Ramos (cell line): ENCODE results near the gene SRP9.

Experiments used
- in situ Hi-C: fragments of 300-500 bp; cut with MboI; formaldehyde crosslinking; loops from one replicate; pipeline ENCODE4 v1.14.3; 2022; ENCODE audit warnings: low sequenced_read_pairs; ENCODE audit not compliant: unreplicated experiment

Gene SRP9

GRCh38 chr1:225777583-225778336 is at the start of gene SRP9:
Gene SRP9 (plus strand): TSS chr1:225777826. CDS start chr1:225777941, 115 bp downstream.
- in situ Hi-C loops, result loop anchor here (10.0 kb wide), 1 partner anchor 197 kb away; no protein-coding TSS in a partner anchor

- in situ Hi-C loops, result no loop called here
Measured at GRCh38 chr1:225731491-225731890, 46.1 kb upstream of the SRP9 start.

GRCh38 chr1:225733254-225733653 is 44.4 kb upstream of the SRP9 start:
- in situ Hi-C loops, result no loop called here

GRCh38 chr1:225735252-225736149 is 42.1 kb upstream of the SRP9 start:
- in situ Hi-C loops, result no loop called here

- in situ Hi-C loops, result no loop called here
Measured at GRCh38 chr1:225736437-225737098, 41.1 kb upstream of the SRP9 start.

GRCh38 chr1:225737161-225737560 is 40.5 kb upstream of the SRP9 start:
- in situ Hi-C loops, result no loop called here

- in situ Hi-C loops, result no loop called here
Measured at GRCh38 chr1:225737866-225738265, 39.8 kb upstream of the SRP9 start.

GRCh38 chr1:225738763-225739162 is 38.9 kb upstream of the SRP9 start:
- in situ Hi-C loops, result no loop called here

- in situ Hi-C loops, result no loop called here
Measured at GRCh38 chr1:225739542-225740107, 38.0 kb upstream of the SRP9 start.

GRCh38 chr1:225744745-225745144 is 32.9 kb upstream of the SRP9 start:
- in situ Hi-C loops, result no loop called here

GRCh38 chr1:225745273-225745672 is 32.4 kb upstream of the SRP9 start:
- in situ Hi-C loops, result no loop called here

GRCh38 chr1:225746361-225747179 is 31.1 kb upstream of the SRP9 start:
- in situ Hi-C loops, result no loop called here

GRCh38 chr1:225747566-225747965 is 30.1 kb upstream of the SRP9 start:
- in situ Hi-C loops, result no loop called here

GRCh38 chr1:225748529-225748928 is 29.1 kb upstream of the SRP9 start:
- in situ Hi-C loops, result no loop called here

- in situ Hi-C loops, result no loop called here
Measured at GRCh38 chr1:225749706-225750105, 27.9 kb upstream of the SRP9 start.

- in situ Hi-C loops, result no loop called here
Measured at GRCh38 chr1:225750420-225750819, 27.2 kb upstream of the SRP9 start.

- in situ Hi-C loops, result no loop called here
Measured at GRCh38 chr1:225750875-225751824, 26.5 kb upstream of the SRP9 start.

- in situ Hi-C loops, result no loop called here
Measured at GRCh38 chr1:225752245-225752644, 25.4 kb upstream of the SRP9 start.
